ENCODE data around the gene RASGEF1C.

Gene RASGEF1C

GRCh38 chr5:180052211-180052818, 156.7 kb downstream of the RASGEF1C start:
- no peak for TF ChIP-seq CTCF (IDR thresholded peaks at IDR 0.05; ENCODE audit: low read depth, low read length)
- DNase-seq (ENCODE audit: low read depth in 2 of 2): no peak
- H3K4me3 ChIP-seq (replicated peaks in 1 of 2; ENCODE audit: low read depth in 2 of 2, low read length in 2 of 2): no peak overlapping the region

All from cardiac fibroblast (primary cell).